OCI-LY7 (cell line): ENCODE results near the gene RAD51B. TPM values are rescaled to one million over a fixed set of nuclear protein-coding genes. Genes with fewer than 3 reads are reported as not detected.
"Not testable (repeated sequence)": the region's sequence is repeated elsewhere in the genome, so short reads cannot be mapped to it uniquely, and the experiment has no call there.

ENCODE experiments used
- BruUV-seq: library from RNA; stranded (reverse); fragments of 400-500 nt; replicated peaks from 2 replicates; lab custom pipeline; 2021; lab: Mats Ljungman, UMichigan
- CTCF ChIA-PET: fragments of 300-600 bp; sonication (Branson Sonifier 250); formaldehyde crosslinking; loops from one replicate; lab custom pipeline; 2022; ENCODE audit warnings: antibody characterized with exemption; ENCODE audit not compliant: unreplicated experiment; lab: Charles Lee
- POLR2A ChIA-PET: fragments of 300-600 bp; sonication (Branson Sonifier 250); formaldehyde crosslinking; loops from one replicate; lab custom pipeline; 2022; ENCODE audit warnings: antibody characterized with exemption; lab: Charles Lee
- DNase-seq: peaks from one replicate; pipeline ENCODE4 v3.0.0-alpha.2; 2015; ENCODE audit warnings: low spot score
- H2AFZ ChIP-seq: fragments of 200-600 bp; sonication (generic), shearing (Covaris generic); 2 replicates; pipeline ENCODE4 v1.6.1; 2014; ENCODE audit warnings: mild to moderate bottlenecking, antibody characterized with exemption, low read length, moderate library complexity
- H3K27ac ChIP-seq: fragments of 200-600 bp; sonication (generic); 2 replicates; pipeline ENCODE4 v1.5.1; 2014; ENCODE audit warnings: mixed run types, low read depth, mild to moderate bottlenecking, moderate library complexity, low read length, inconsistent platforms; ENCODE audit not compliant: poor library complexity, severe bottlenecking
- H3K36me3 ChIP-seq: fragments of 200-600 bp; sonication (generic); 2 replicates; pipeline ENCODE4 v1.6.1; 2014; ENCODE audit warnings: mild to moderate bottlenecking, antibody characterized with exemption, low read length, moderate library complexity, mixed read lengths; ENCODE audit not compliant: insufficient read depth
- H3K4me1 ChIP-seq: fragments of 200-600 bp; sonication (generic); 2 replicates; pipeline ENCODE4 v1.5.1; 2014; ENCODE audit warnings: mild to moderate bottlenecking, low read length; ENCODE audit not compliant: insufficient read depth, poor library complexity, severe bottlenecking
- H3K4me2 ChIP-seq: fragments of 200-600 bp; sonication (generic); 2 replicates; pipeline ENCODE4 v1.6.1; 2014; ENCODE audit warnings: mild to moderate bottlenecking, low read length
- H3K4me3 ChIP-seq: fragments of 200-600 bp; sonication (generic); 2 replicates; pipeline ENCODE4 v1.5.1; 2014; ENCODE audit warnings: mild to moderate bottlenecking, low read depth, low read length; ENCODE audit not compliant: poor library complexity, severe bottlenecking
- H3K79me2 ChIP-seq: fragments of 200-600 bp; sonication (generic); 2 replicates; pipeline ENCODE4 v1.6.1; 2016; ENCODE audit warnings: low read depth, mild to moderate bottlenecking, low read length, moderate library complexity, mixed read lengths; ENCODE audit not compliant: insufficient read depth
- H3K9me2 ChIP-seq: fragments of 200-600 bp; sonication (generic); 2 replicates; pipeline ENCODE4 v1.6.1; 2016; ENCODE audit warnings: mild to moderate bottlenecking, low read length, mixed read lengths; ENCODE audit not compliant: insufficient read depth
- H3K9me3 ChIP-seq: fragments of 200-600 bp; sonication (generic); 2 replicates; pipeline ENCODE4 v1.6.1; 2014; ENCODE audit warnings: mild to moderate bottlenecking, mixed run types, low read length, mixed read lengths
- H4K20me1 ChIP-seq: fragments of 200-600 bp; sonication (generic); 2 replicates; pipeline ENCODE4 v1.6.1; 2014; ENCODE audit warnings: mild to moderate bottlenecking, antibody characterized with exemption, low read length, moderate library complexity, mixed read lengths; ENCODE audit not compliant: insufficient read depth
- EZH2phosphoT487 ChIP-seq: fragments of 200-600 bp; sonication (generic); IDR thresholded peaks from 2 replicates; pipeline ENCODE4 v1.6.1; 2018; ENCODE audit warnings: low read depth, borderline replicate concordance, mild to moderate bottlenecking, mixed run types, antibody characterized with exemption, low read length, moderate library complexity, mixed read lengths
- intact Hi-C: fragments of 100-400 bp; cut with micrococcal nuclease; formaldehyde crosslinking; loops from one replicate; pipeline ENCODE4 v1.10.0; 2022; ENCODE audit not compliant: unreplicated experiment
- total RNA-seq, 2 experiments: library from RNA; depleted of rRNA in 1 of 2; stranded (reverse); fragments of >200 nt in 1 of 2; shearing (Covaris generic) in 1 of 2; gene quantifications; 2 replicates each; pipeline ENCODE4 v1.2.3, GENCODE V29; 2014 to 2022
- TF ChIP-seq, protein P1 (sequence below): fragments of 200-600 bp; sonication (generic); conservative IDR thresholded peaks from 2 replicates; pipeline ENCODE4 v1.5.1; 2014; ENCODE audit warnings: mild to moderate bottlenecking, antibody characterized with exemption, low read length, moderate library complexity, mixed read lengths

RAD51B gene
- total RNA-seq, 2 experiments from 2014 or later, result 41.4 to 89.9 TPM

DNA sequence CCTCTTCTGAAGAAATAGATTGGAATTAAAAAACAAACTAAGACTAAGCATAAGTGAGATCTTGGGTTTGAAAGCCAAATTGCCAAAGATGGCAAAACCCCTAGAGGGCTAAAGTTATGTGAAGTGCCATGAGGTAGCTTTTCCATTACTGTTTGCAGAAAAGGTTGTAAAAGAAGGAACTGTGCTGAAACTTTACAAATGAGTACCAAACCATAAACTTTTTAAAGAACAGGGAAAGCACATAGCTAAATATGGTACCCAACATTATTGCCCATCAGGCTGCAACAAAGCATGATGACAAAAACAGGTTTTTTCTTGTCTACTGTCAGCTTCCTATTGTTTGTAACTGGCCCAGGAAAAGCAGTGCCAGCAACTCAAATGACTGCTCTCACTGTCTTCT is 224.2 kb downstream of the RAD51B start:
- Histone ChIP-seq H3K36me3 (no peaks in the 10 kb centered on the region), H3K79me2 (no peaks in the 10 kb centered on the region), H3K9me2 (no peaks in the 10 kb centered on the region), H4K20me1 (no peaks in the 10 kb centered on the region), H3K4me1 (no peaks in the 10 kb centered on the region), H2AFZ (no peak overlapping the region), H3K27ac (no peak overlapping the region), H3K9me3 (no peaks in the 10 kb centered on the region), H3K4me2 (no peak overlapping the region), H3K4me3 (no peak overlapping the region)
- POLR2A ChIA-PET, result interaction anchor here (0.8 kb wide), 1 partner anchor 21 kb away, joined by 3 read pairs; no protein-coding TSS in a partner anchor
- TF ChIP-seq, protein P1, sequence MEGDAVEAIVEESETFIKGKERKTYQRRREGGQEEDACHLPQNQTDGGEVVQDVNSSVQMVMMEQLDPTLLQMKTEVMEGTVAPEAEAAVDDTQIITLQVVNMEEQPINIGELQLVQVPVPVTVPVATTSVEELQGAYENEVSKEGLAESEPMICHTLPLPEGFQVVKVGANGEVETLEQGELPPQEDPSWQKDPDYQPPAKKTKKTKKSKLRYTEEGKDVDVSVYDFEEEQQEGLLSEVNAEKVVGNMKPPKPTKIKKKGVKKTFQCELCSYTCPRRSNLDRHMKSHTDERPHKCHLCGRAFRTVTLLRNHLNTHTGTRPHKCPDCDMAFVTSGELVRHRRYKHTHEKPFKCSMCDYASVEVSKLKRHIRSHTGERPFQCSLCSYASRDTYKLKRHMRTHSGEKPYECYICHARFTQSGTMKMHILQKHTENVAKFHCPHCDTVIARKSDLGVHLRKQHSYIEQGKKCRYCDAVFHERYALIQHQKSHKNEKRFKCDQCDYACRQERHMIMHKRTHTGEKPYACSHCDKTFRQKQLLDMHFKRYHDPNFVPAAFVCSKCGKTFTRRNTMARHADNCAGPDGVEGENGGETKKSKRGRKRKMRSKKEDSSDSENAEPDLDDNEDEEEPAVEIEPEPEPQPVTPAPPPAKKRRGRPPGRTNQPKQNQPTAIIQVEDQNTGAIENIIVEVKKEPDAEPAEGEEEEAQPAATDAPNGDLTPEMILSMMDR, result no peak
- no peak for TF ChIP-seq EZH2phosphoT487
- CTCF ChIA-PET, result interaction anchor here (0.8 kb wide), 1 partner anchor 11 kb away, joined by 4 read pairs; no protein-coding TSS in a partner anchor
- no peak for DNase-seq
- no TSS peak for BruUV-seq
- intact Hi-C loops, result no loop called here

DNA sequence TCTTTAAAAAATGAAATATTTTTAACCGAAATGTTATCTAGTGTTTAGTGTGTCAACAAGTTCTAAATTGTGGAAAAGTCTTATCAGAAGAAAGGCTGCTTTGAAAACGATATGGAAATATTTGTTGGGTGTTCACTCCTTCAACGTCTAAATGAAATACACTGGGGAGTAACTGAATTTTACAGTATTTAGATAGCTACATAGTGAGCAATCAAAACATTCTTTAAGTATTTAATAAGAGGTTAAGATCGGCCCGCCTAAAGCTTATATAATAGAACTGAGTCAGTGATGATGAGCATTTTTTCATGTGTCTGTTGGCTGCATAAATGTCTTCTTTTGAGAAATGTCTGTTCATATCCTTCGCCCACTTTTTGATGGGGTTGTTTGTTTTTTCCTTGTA is 228.3 kb downstream of the RAD51B start:
- intact Hi-C loops, result no loop called here
- Histone ChIP-seq H3K36me3 (no peaks in the 10 kb centered on the region), H4K20me1 (no peaks in the 10 kb centered on the region), H3K4me1 (no peaks in the 10 kb centered on the region), H3K9me2 (no peaks in the 10 kb centered on the region), H3K27ac (no peak overlapping the region), H3K4me2 (no peak overlapping the region), H3K4me3 (no peak overlapping the region), H3K79me2 (no peaks in the 10 kb centered on the region), H2AFZ (no peak overlapping the region), H3K9me3 (no peaks in the 10 kb centered on the region)
- POLR2A ChIA-PET, result no interaction called here
- DNase-seq, result no peak
- BruUV-seq, result no TSS peak
- TF ChIP-seq EZH2phosphoT487, result no peak
- CTCF ChIA-PET, result no interaction called here

DNA sequence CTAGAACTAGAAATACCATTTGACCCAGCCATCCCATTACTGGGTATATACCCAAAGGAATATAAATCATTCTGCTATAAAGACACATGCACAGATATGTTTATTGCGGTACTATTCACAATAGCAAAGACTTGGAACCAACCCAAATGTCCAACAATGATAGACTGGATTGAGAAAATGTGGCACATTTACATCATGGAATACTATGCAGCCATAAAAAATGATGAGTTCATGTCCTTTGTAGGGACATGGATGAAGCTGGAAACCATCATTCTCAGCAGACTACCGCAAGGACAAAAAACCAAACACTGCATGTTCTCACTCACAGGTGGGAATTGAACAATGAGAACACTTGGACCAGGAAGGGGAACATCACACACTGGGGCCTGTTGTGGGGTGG is 229.2 kb downstream of the RAD51B start:
- H3K4me2 ChIP-seq, BruUV-seq, DNase-seq, H3K79me2 ChIP-seq, H3K4me1 ChIP-seq, H3K9me3 ChIP-seq, H3K4me3 ChIP-seq, intact Hi-C loops, H3K9me2 ChIP-seq, CTCF ChIA-PET, H3K36me3 ChIP-seq, H3K27ac ChIP-seq, H2AFZ ChIP-seq, H4K20me1 ChIP-seq: not testable (repeated sequence)
- POLR2A ChIA-PET, result interaction anchor here (0.6 kb wide), 1 partner anchor 734 kb away, joined by 3 read pairs; no protein-coding TSS in a partner anchor

DNA sequence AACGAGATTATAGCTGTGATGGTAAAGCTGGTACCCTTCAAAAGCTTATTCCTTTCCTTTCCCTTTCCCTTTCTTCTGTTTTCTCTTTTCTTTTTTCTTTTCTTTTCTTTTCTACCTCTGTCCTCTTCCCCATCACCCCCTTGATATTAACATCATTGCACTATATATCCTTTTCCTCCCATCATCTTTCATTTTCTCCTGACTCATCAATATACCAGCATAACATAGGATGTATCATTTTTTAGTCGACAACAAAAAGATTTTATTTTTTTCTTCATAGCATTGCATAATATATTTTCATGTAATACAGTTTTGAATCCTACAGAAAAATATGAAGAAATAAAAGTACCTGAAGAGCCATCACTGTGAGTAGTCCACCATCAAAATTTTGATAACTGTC is 230.6 kb downstream of the RAD51B start:
- intact Hi-C loops, result no loop called here
- ChIA-PET POLR2A (no interaction called here), CTCF (no interaction called here)
- Histone ChIP-seq H3K9me2 (no peaks in the 10 kb centered on the region), H3K4me1 (no peaks in the 10 kb centered on the region), H4K20me1 (no peaks in the 10 kb centered on the region), H3K4me3 (no peak overlapping the region), H3K36me3 (no peaks in the 10 kb centered on the region), H3K4me2 (no peak overlapping the region), H3K9me3 (no peaks in the 10 kb centered on the region), H2AFZ (no peak overlapping the region), H3K27ac (no peak overlapping the region), H3K79me2 (no peaks in the 10 kb centered on the region)
- TF ChIP-seq, protein P1, result no peak
- TF ChIP-seq EZH2phosphoT487, result no peak
- DNase-seq, result no peak
- BruUV-seq, result no TSS peak
